Calu3 (cell line): ENCODE data around the gene PLEKHH3. TPM values are rescaled to one million over a fixed set of nuclear protein-coding genes. Genes with fewer than 3 reads are reported as not detected.
"Not testable (repeated sequence)": the region's sequence is repeated elsewhere in the genome, so short reads cannot be mapped to it uniquely, and the experiment has no call there.

ENCODE experiments used
- BruUV-seq: library from RNA; stranded (reverse); fragments of 400-500 nt; replicated peaks from 2 replicates; lab custom pipeline; 2021; lab: Mats Ljungman, UMichigan
- CTCF ChIA-PET: fragments of 300-600 bp; sonication (Branson Sonifier 250); formaldehyde crosslinking; loops from one replicate; lab custom pipeline; 2022; ENCODE audit warnings: antibody characterized with exemption; lab: Charles Lee
- DNase-seq: peaks from one replicate; pipeline ENCODE4 v3.0.0; 2022
- H3K27ac Mint-ChIP-seq: one replicate; pipeline ENCODE4 v1.8.0; 2022; ENCODE audit warnings: mixed read lengths; ENCODE audit not compliant: unreplicated experiment
- H3K27me3 Mint-ChIP-seq: one replicate; pipeline ENCODE4 v1.8.0; 2022; ENCODE audit warnings: mixed read lengths; ENCODE audit not compliant: unreplicated experiment
- H3K36me3 Mint-ChIP-seq: one replicate; pipeline ENCODE4 v1.8.0; 2022; ENCODE audit warnings: mild to moderate bottlenecking, moderate library complexity, mixed read lengths; ENCODE audit not compliant: insufficient read depth, unreplicated experiment
- H3K4me1 Mint-ChIP-seq: one replicate; pipeline ENCODE4 v1.8.0; 2022; ENCODE audit warnings: mild to moderate bottlenecking, low read depth, mixed read lengths; ENCODE audit not compliant: unreplicated experiment
- H3K4me3 Mint-ChIP-seq: one replicate; pipeline ENCODE4 v1.8.0; 2022; ENCODE audit warnings: mild to moderate bottlenecking, low read depth, moderate library complexity, mixed read lengths; ENCODE audit not compliant: unreplicated experiment
- H3K9me3 Mint-ChIP-seq: one replicate; pipeline ENCODE4 v1.8.0; 2022; ENCODE audit warnings: low read depth, mixed read lengths; ENCODE audit not compliant: unreplicated experiment
- intact Hi-C: fragments of 100-400 bp; cut with micrococcal nuclease; formaldehyde crosslinking; loops from one replicate; pipeline ENCODE4 v1.10.0; 2022; ENCODE audit not compliant: unreplicated experiment
- total RNA-seq: library from RNA; stranded (reverse); gene quantifications from 2 replicates; pipeline ENCODE4 v1.2.3, GENCODE V29; 2022
- TF ChIP-seq, protein P1 (sequence below): fragments of 200-600 bp; IDR thresholded peaks from one replicate; pipeline ENCODE4 v1.8.0; 2022; ENCODE audit warnings: antibody characterized with exemption; ENCODE audit not compliant: unreplicated experiment

PLEKHH3 gene
- total RNA-seq, 1 experiment from 2014 or later, result 35.2 TPM

GRCh38 chr17:42667088-42667951, 9.5 kb downstream of the PLEKHH3 start:
- Mint-ChIP-seq H3K36me3 (peaks cover 65% of the 10 kb centered on the region), H3K27me3 (no peaks in the 10 kb centered on the region), H3K27ac (peak overlapping the region; percentile 57), H3K4me1 (peaks cover 25% of the 10 kb centered on the region), H3K9me3 (no peaks in the 10 kb centered on the region), H3K4me3 (no peak overlapping the region)
- no TSS peak for BruUV-seq
- TF ChIP-seq, protein P1, sequence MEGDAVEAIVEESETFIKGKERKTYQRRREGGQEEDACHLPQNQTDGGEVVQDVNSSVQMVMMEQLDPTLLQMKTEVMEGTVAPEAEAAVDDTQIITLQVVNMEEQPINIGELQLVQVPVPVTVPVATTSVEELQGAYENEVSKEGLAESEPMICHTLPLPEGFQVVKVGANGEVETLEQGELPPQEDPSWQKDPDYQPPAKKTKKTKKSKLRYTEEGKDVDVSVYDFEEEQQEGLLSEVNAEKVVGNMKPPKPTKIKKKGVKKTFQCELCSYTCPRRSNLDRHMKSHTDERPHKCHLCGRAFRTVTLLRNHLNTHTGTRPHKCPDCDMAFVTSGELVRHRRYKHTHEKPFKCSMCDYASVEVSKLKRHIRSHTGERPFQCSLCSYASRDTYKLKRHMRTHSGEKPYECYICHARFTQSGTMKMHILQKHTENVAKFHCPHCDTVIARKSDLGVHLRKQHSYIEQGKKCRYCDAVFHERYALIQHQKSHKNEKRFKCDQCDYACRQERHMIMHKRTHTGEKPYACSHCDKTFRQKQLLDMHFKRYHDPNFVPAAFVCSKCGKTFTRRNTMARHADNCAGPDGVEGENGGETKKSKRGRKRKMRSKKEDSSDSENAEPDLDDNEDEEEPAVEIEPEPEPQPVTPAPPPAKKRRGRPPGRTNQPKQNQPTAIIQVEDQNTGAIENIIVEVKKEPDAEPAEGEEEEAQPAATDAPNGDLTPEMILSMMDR, result no peak
- peak; percentile 70 for DNase-seq
- intact Hi-C loops, result no loop called here
- CTCF ChIA-PET, result interaction anchor here (0.8 to 2.6 kb wide), 4 partner anchors 9 to 58 kb away, joined by 4 to 10 read pairs (median 5); partner anchors contain the start of genes PLEKHH3, RETREG3 and TUBG1

DNA sequence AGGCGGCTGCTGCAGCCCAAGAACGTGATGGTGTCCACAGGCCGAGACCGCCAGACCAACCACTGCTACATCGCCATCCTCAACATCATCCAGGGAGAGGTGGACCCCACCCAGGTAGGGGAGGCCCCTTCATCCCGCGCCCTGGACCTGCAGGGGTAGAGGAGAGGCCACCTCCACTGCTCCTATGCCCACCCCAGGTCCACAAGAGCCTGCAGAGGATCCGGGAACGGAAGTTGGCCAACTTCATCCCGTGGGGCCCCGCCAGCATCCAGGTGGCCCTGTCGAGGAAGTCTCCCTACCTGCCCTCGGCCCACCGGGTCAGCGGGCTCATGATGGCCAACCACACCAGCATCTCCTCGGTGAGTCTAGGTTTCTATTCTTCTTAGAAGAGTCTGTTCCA, 10.7 kb downstream of the PLEKHH3 start:
- BruUV-seq, H3K4me3 Mint-ChIP-seq, H3K9me3 Mint-ChIP-seq, DNase-seq, intact Hi-C loops, H3K27ac Mint-ChIP-seq, H3K27me3 Mint-ChIP-seq: not testable (repeated sequence)
- Mint-ChIP-seq H3K4me1 (peaks cover 25% of the 10 kb centered on the region), H3K36me3 (peaks cover 53% of the 10 kb centered on the region)
- CTCF ChIA-PET, result interaction anchor here (2.5 kb wide), 1 partner anchor 12 kb away, joined by 10 read pairs; no protein-coding TSS in a partner anchor

DNA sequence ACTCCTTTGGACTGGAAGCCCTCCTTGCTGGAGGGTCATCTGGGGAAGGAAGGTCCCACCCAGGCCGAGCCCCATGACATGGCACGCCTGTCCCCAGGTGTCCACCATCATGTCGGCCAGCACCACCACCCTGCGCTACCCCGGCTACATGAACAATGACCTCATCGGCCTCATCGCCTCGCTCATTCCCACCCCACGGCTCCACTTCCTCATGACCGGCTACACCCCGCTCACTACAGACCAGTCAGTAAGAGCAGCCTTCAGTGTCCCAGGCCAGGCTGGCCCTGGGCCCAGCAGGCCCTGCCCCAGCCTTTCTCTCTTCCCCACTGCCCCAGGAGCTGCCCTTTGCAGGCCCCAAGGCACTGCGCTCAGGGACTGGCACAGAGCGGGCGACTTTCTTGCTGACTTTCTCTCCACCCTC, 11.2 kb downstream of the PLEKHH3 start:
- DNase-seq, result no peak
- intact Hi-C loops, result no loop called here
- CTCF ChIA-PET, result no interaction called here
- Mint-ChIP-seq H3K27me3 (no peaks in the 10 kb centered on the region), H3K4me1 (peaks cover 28% of the 10 kb centered on the region), H3K27ac (no peak overlapping the region), H3K9me3 (no peaks in the 10 kb centered on the region), H3K36me3 (peaks cover 47% of the 10 kb centered on the region), H3K4me3 (no peak overlapping the region)
- TF ChIP-seq, protein P1, result no peak
- no TSS peak for BruUV-seq

DNA sequence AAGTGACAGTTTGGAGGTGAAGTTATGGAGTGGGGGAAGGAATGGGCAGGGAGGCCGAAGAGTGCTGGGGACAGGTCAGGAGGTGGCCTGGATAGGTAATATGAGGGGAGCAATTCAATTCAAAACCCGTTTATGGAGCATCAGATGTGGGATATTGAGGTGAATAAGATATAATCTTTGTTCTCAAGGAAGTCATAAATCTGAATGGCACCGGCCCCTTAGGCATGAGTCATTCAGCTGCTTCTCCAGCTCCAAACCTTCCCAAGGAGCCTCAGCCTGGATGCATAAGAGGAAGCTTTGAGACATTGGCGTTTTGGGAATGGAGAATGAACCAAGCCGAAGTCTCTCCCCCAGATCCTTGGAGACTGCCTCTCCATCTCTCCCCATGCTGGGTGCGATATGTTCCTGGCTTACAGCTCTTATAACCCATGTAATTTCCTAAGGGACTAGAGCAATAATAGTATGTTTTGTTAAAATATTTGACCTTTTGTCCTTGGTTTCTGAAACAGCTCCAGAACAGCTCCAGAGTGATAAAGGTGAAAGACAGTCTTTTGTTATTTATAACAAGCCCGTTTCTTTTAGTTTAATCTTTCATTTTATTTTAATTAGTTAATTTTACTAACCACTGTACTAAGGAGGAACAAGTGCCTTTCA, 16.0 kb downstream of the PLEKHH3 start:
- H3K9me3 Mint-ChIP-seq, result peaks cover 3% of the 10 kb centered on the region
- TF ChIP-seq, protein P1, result no peak
- no peak for DNase-seq
- H3K27ac Mint-ChIP-seq, result no peak overlapping the region
- peaks cover 11% of the 10 kb centered on the region for H3K4me1 Mint-ChIP-seq
- BruUV-seq, result TSS peak; percentile 26
- peaks cover 16% of the 10 kb centered on the region for H3K36me3 Mint-ChIP-seq
- H3K27me3 Mint-ChIP-seq, result no peaks in the 10 kb centered on the region
- CTCF ChIA-PET, result interaction anchor here (0.5 to 1.7 kb wide), 6 partner anchors 13 to 51 kb away, joined by 3 to 12 read pairs (median 4); partner anchors contain the start of genes PLEKHH3, RETREG3 and TUBG1
- H3K4me3 Mint-ChIP-seq, result peak overlapping the region; percentile 99
- intact Hi-C loops, result no loop called here

DNA sequence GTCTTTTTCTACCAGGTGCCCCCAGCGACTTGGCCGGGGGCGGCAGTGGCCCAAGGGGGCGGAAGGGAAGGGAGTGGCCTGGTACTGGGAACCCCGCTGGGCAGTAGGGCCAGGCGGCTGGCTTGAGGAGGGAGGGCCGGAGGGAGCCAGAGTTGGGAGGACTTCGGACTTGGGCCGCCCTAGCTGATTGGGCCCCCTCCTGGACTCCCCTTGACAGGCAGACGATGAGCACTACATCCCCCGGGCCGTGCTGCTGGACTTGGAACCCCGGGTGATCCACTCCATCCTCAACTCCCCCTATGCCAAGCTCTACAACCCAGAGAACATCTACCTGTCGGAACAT, 16.9 kb downstream of the PLEKHH3 start:
- intact Hi-C loops, H3K27me3 Mint-ChIP-seq, DNase-seq, BruUV-seq, H3K9me3 Mint-ChIP-seq: not testable (repeated sequence)
- H3K27ac Mint-ChIP-seq, result peak overlapping the region; percentile 26
- CTCF ChIA-PET, result interaction anchor here (0.6 to 1.2 kb wide), 3 partner anchors 19 to 244 kb away, joined by 4 to 5 read pairs (median 4); no protein-coding TSS in a partner anchor
- H3K4me3 Mint-ChIP-seq, result peak overlapping the region; percentile 99
- peaks cover 10% of the 10 kb centered on the region for H3K36me3 Mint-ChIP-seq
- H3K4me1 Mint-ChIP-seq, result peaks cover 19% of the 10 kb centered on the region
